Panc1 (cell line): ENCODE results near the gene MFAP4.

ENCODE experiments used
- CTCF ChIP-seq: fragments of 450-650 bp; IDR thresholded peaks from 2 replicates; pipeline ENCODE4 v1.5.1; 2017; ENCODE audit warnings: mild to moderate bottlenecking
- REST ChIP-seq, 2 experiments: IDR thresholded peaks; 2 replicates each; pipeline ENCODE4 v1.6.1; 2011 to 2012; ENCODE audit warnings: low read depth in 2 of 2, control low read depth in 1 of 2, low read length in 1 of 2, mild to moderate bottlenecking in 1 of 2, moderate library complexity in 1 of 2; ENCODE audit not compliant: insufficient read depth in 1 of 2
- SIN3A ChIP-seq: IDR thresholded peaks from 2 replicates; pipeline ENCODE4 v1.6.1; 2012; ENCODE audit warnings: low read depth, mild to moderate bottlenecking, low read length, moderate library complexity, borderline replicate concordance; ENCODE audit not compliant: insufficient read depth
- TCF7L2 ChIP-seq: IDR thresholded peaks from 2 replicates; pipeline ENCODE4 v1.6.1; 2011; ENCODE audit warnings: mild to moderate bottlenecking, low read depth, low read length, inconsistent platforms

- no peak for TF ChIP-seq CTCF
- TF ChIP-seq TCF7L2 = no peak
- TF ChIP-seq SIN3A = no peak
- TF ChIP-seq REST (IDR thresholded peaks at IDR 0.05; ENCODE audit: insufficient read depth in 1 of 2, low read depth in 2 of 2, low read length in 1 of 2) = no peak
Observed at GRCh38 chr17:19399750-19400450, 12.9 kb upstream of the MFAP4 start.
